Glutamatergic neuron (in vitro differentiated cells): ENCODE results near the gene NPR2. TPM values are rescaled to one million over a fixed set of nuclear protein-coding genes. Genes with fewer than 3 reads are reported as not detected.
A peak's percentile ranks its signal among the peaks of the same experiment; 100 is the strongest.

ENCODE experiments used
- DNase-seq: peaks from one replicate; pipeline ENCODE4 v3.0.0; 2022
- H3K27ac Mint-ChIP-seq: one replicate; pipeline ENCODE4 v1.8.0; 2020; ENCODE audit warnings: mild to moderate bottlenecking, mixed read lengths, inconsistent platforms; ENCODE audit not compliant: unreplicated experiment
- H3K27me3 Mint-ChIP-seq: one replicate; pipeline ENCODE4 v1.8.0; 2020; ENCODE audit warnings: mild to moderate bottlenecking, moderate library complexity, mixed read lengths, inconsistent platforms; ENCODE audit not compliant: unreplicated experiment
- H3K36me3 Mint-ChIP-seq: one replicate; pipeline ENCODE4 v1.8.0; 2020; ENCODE audit warnings: mild to moderate bottlenecking, mixed read lengths, inconsistent platforms; ENCODE audit not compliant: unreplicated experiment
- H3K4me1 Mint-ChIP-seq: one replicate; pipeline ENCODE4 v1.8.0; 2020; ENCODE audit warnings: mild to moderate bottlenecking, low read depth, mixed read lengths, inconsistent platforms; ENCODE audit not compliant: unreplicated experiment
- H3K4me3 Mint-ChIP-seq: one replicate; pipeline ENCODE4 v1.8.0; 2020; ENCODE audit warnings: mild to moderate bottlenecking, mixed read lengths, inconsistent platforms; ENCODE audit not compliant: unreplicated experiment
- H3K9me3 Mint-ChIP-seq: one replicate; pipeline ENCODE4 v1.8.0; 2020; ENCODE audit warnings: mild to moderate bottlenecking, moderate library complexity, mixed read lengths, inconsistent platforms; ENCODE audit not compliant: unreplicated experiment
- CTCF ChIP-seq: fragments of 200-600 bp; sonication (generic); IDR thresholded peaks from one replicate; pipeline ENCODE4 v1.5.0; 2021; ENCODE audit not compliant: partially characterized antibody, unreplicated experiment
- total RNA-seq: library from RNA; stranded (reverse); fragmentation: NEBNext Ultra II Directional; extraction: Animal tissue kit (Norgen Biotek cat#: 25700); gene quantifications from one replicate; pipeline ENCODE4 v1.2.1, GENCODE V29; 2021; ENCODE audit not compliant: unreplicated experiment

The NPR2 gene
- total RNA-seq, 1 donor from 2014 or later: 357 TPM

DNA sequence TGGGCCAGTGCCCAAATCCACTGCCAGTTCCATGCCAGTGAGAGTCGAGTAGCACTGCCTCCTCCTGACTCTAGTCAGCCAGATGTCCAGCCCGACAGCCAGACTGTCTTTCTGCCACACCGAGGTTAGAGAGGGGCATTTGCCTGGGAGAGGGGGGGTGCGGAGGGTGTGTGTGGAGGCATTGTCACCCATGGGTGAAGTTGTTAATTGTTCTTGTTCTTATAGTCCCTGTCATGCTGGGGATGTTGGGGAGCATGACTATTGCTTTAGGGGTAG, 41.2 kb upstream of the NPR2 start:
- no peak for TF ChIP-seq CTCF
- Mint-ChIP-seq H3K4me1 (peaks cover 20% of the 10 kb centered on the region), H3K4me3 (peak overlapping the region; percentile 94), H3K27ac (peak overlapping the region; percentile 59), H3K36me3 (no peaks in the 10 kb centered on the region), H3K27me3 (peaks cover 13% of the 10 kb centered on the region), H3K9me3 (peaks cover 15% of the 10 kb centered on the region)
- no peak for DNase-seq

GRCh38 chr9:35753466-35753865, 37.9 kb upstream of the NPR2 start:
- H3K27me3 Mint-ChIP-seq: peaks cover 19% of the 10 kb centered on the region
- TF ChIP-seq CTCF: no peak
- peaks cover 4% of the 10 kb centered on the region for H3K36me3 Mint-ChIP-seq
- H3K9me3 Mint-ChIP-seq: peaks cover 13% of the 10 kb centered on the region
- peak overlapping the region; percentile 35 for H3K4me3 Mint-ChIP-seq
- H3K27ac Mint-ChIP-seq: no peak overlapping the region
- peaks cover 7% of the 10 kb centered on the region for H3K4me1 Mint-ChIP-seq
- no peak for DNase-seq

GRCh38 chr9:35754264-35754663, 37.1 kb upstream of the NPR2 start, which contains the start of gene MSMP:
TSS of gene MSMP (minus strand) at chr9:35754276. CDS start at chr9:35754129, 147 bp downstream.
- peak within 1 kb of the TSS; percentile 35 for H3K4me3 Mint-ChIP-seq
- peaks cover 19% of the 10 kb centered on the region for H3K27me3 Mint-ChIP-seq
- TF ChIP-seq CTCF: no peak
- H3K36me3 Mint-ChIP-seq: peaks cover 4% of the 10 kb centered on the region
- no peak within 1 kb of the TSS for H3K27ac Mint-ChIP-seq
- DNase-seq: no peak
- peaks cover 15% of the 10 kb centered on the region for H3K9me3 Mint-ChIP-seq
- H3K4me1 Mint-ChIP-seq: peaks cover 7% of the 10 kb centered on the region

- Mint-ChIP-seq H3K27me3 (peaks cover 16% of the 10 kb centered on the region), H3K27ac (no peak overlapping the region), H3K4me3 (no peak overlapping the region), H3K36me3 (peaks cover 4% of the 10 kb centered on the region), H3K4me1 (peaks cover 8% of the 10 kb centered on the region), H3K9me3 (peaks cover 17% of the 10 kb centered on the region)
- DNase-seq: no peak
- no peak for TF ChIP-seq CTCF
These were observed 36.3 kb upstream of the NPR2 start for GRCh38 chr9:35755071-35755470.

DNA sequence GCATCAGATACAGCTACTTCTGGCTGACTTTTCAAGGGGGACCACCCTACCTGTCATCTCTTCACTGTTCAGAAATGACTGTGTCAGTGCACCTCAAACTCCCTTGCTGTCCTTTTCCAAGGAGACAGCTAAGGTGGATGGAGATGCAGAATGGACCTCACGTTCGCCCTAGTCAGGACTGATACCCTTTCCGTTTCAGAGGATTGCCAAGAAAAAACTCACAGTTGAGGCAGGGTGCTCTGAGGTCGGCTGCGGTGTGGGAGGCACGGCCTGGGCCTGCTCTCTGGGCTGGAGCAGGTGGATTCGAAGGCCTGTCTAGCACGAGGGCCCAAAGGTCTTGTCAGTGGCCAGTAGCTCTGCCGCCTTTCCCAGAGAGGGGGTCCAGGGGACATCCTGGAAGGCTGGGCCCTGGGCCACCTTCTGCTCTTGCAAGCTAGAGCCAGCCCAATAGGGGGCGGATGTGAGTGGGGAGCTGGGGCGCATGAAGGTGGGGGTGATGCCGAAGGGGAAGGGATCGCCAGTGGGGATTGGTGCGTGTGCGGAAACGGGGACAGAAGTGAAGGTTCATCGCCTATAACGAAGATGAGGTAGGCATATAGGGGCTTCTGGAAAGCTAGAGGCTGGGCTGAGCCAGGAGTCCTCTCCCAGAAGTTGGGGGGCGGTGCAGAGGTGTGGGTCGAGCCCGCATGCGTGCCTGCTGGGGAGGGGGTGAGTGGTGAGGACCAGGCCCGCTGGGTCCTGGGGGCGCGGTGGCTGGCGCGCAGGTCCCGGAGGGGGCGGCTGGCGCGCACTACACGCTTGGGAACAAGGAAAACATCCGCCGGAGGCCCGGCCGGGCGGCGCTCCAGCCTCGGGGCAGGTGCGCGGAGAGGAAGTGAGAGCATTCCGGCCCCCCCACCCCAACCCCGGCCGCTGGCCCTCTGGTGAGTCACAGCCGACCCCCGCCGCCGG, 34.8 kb upstream of the NPR2 start:
- TF ChIP-seq CTCF: peak; percentile 27
- peaks cover 8% of the 10 kb centered on the region for H3K4me1 Mint-ChIP-seq
- peaks cover 4% of the 10 kb centered on the region for H3K36me3 Mint-ChIP-seq
- peak overlapping the region; percentile 96 for H3K4me3 Mint-ChIP-seq
- peaks cover 14% of the 10 kb centered on the region for H3K27me3 Mint-ChIP-seq
- DNase-seq: peak; percentile 65
- peaks cover 17% of the 10 kb centered on the region for H3K9me3 Mint-ChIP-seq
- peak overlapping the region; percentile 75 for H3K27ac Mint-ChIP-seq
